GM19239 (cell line): ENCODE data around the gene CFAP57.
"Not testable (repeated sequence)": the region's sequence is repeated elsewhere in the genome, so short reads cannot be mapped to it uniquely, and the experiment has no call there.

Experiments
- DNase-seq: peaks from one replicate; pipeline ENCODE4 v3.0.0; 2011; ENCODE audit warnings: low spot score; ENCODE audit not compliant: insufficient read length
- FAIRE-seq: peaks from 2 replicates; lab custom pipeline; 2011; peaks lifted over from hg19 to GRCh38; lab: Jason Lieb, UNC

Gene CFAP57

GRCh38 chr1:43171876-43172526 lies at the start of gene CFAP57, which contains the start of gene EBNA1BP2:
Gene CFAP57 (plus strand): TSS chr1:43172330. CDS start chr1:43172754, 424 bp downstream.
Gene EBNA1BP2 (minus strand): TSS chr1:43172290. CDS start chr1:43172118, 172 bp downstream.
- FAIRE-seq (peak; percentile 98), DNase-seq (peak; percentile 86)

DNA sequence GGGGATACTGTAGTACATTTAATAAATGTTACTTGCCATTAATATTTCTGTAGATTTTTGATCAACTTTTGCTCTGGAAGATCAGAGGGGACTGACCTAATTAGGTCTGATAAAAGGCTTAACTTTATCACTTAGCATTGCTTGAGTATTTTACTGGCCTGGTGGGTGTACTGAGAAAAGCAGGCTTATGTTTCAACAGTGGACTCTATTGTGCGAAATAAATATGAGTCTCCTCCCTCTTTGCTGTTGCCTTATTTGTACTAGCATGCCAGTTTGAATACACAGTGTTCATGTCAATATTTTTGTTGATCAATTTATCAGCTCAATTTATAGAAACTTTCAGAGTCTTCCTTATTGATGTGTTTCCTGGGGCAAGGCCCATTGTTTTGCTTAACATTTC lies 49.1 kb upstream of the CFAP57 start:
- FAIRE-seq (no peak), DNase-seq (no peak)

DNA sequence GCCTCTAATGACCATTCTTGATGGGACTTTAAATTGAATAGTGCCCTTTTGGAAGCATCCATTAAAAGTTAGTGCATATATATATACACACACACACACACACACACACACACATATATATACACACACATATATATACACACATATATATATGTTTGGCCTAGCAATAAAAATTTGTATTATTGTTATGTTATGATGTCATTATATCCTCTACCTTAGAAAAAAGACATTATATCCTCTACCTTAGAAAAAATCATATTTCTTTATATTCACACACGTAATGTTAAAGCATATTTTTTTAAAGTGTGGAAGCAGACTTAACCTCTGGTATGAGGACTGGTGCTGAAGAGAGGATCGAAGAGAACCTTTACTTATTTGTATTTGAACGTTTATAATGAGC lies 43.3 kb upstream of the CFAP57 start:
- FAIRE-seq: no peak
- DNase-seq: no peak

DNA sequence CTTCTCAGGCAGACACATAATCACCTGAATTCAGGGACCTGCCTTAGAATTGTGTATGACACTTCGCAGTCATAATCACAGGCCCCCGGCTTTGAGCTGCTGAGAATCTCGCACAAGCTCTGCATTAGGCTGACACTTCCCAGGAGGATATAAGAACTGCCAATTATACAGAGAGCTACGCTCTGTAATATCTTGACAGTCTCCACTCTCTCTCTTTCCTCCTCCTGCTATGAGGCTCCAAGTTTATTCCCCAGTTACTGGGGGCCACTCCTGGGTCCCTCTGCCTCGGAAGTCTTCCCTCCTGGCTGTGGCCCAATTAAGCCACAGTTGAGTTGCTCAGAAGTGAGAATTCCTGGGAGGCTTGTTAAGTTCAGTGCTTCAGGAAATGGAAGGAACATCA lies 42.7 kb upstream of the CFAP57 start:
- no peak for DNase-seq
- FAIRE-seq: no peak

DNA sequence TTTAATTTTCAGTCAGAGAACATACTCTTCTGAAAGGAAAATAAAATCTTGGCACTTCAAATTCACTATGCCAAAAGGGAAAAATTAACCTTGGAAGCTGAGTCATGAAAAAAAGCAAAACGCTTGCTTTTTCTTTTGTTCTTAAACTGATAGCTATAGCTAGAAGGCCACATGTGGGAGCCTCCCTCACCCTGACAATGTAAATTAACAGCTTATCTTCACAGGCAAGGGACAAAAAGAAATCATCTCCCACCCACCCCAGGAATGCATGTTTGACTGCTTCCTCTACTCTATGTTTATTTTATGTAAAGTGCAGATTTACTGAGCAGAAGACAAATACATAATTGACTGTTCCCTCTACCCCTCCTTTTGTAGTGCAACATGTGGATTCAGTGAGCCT lies 38.1 kb upstream of the CFAP57 start:
- FAIRE-seq (no peak), DNase-seq (no peak)

DNA sequence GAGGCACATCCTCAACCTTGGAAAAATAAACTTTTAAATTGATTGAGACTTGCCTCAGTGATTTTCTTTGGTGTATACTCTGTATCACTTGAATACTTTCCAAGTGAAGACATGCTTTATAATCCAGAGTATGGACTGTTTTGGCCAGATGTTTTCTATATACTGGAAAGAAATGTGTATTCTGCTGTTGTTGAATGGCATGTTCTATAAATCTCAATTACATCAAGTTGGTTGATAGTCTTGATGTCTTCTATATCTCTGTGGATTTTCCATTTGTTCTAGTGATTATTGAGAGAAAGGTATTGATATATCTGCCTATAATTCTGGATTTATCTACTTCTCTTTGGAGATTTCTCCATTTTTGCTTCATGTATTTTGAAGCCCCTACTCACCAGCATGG lies 37.5 kb upstream of the CFAP57 start:
- no peak for DNase-seq
- no peak for FAIRE-seq

DNA sequence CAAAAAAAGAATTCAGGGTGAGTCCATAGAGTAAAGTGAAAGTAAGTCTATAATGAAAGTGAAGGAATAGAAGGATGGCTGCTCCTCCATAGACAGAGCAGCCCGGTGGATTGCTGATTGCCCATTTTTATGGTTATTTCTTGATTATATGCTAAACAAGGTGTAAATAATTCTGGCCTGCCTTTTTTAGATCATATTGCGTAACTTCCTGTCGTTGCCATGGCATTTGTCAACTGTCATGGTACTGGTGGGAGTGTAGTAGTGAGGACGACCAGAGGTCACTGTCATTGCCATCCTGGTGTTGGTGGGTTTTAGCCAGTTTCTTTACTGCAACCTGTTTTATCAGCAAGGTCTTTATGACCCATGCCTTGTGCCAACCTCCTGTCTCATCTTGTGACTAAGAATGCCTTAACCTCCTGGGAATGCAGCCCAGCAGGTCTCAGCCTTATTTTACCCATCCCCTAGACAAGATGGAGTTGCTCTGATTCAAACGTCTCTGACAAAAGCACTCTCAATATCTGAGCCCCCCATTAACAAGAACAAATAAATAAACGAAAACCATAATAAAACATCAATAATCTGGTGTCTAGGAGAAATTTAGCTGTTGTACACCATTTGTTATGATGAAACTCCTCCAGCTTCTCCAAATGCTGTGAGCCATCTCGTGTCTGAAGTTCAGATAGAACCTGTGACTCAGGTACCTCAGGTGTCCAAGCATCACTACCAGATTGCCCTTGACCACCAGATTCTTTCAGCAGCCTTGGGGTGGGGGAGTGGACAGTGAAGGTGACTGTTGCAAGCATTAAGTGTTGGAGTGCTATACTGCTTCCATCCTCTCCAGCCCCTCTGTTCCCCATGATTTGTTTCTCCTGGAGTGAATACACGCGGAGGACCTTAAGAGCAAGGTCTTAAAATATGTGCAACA lies 36.0 kb upstream of the CFAP57 start:
- DNase-seq (no peak), FAIRE-seq (no peak)

DNA sequence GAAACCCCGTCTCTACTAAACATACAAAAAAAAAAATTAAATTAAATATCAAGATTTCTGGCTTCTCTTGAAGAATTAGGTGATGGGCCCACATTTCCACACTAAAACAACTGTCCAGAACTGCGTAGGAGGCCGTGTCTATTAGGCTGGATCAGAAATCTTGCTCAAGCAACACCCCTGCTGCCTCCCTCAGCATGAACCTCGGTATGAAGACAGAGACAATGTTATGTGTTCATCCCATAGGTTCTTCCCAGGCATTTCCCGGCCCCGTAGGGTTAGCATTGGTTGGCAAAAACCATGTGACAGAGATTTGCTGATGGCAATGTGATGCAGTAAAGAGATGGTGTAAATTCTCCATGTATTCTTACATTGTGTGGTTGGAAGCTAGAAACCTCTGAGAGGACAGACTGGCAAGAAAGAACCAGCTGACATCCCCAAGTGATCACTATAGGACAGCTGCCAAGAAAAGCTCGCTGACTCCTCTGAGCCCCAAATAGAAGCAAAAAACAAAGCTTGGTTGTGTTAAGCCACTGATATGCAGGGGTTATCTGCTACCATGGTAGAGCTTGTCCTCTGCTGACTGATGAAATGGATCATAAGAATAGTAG lies 34.6 kb upstream of the CFAP57 start:
- FAIRE-seq (no peak), DNase-seq (no peak)

- FAIRE-seq, DNase-seq: not testable (repeated sequence)
Measured at GRCh38 chr1:43139295-43139694, 32.8 kb upstream of the CFAP57 start.

DNA sequence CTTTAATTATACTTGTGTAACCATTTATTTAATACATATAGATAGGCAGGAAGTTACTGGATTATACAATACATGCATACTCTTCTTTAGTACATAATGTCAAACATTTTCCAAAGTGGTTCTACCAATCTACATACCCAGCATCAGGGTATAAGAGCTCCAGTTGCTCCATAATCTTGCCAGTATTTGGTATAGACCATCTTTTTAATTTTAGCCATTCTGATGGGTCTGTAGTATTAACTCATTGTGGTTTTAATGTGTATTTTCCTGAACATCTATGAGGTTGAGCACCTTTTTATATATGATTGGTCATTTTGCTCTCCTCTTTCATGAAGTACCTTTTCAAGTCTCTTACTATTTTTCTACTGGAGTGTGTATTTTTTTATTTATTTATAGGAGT lies 32.1 kb upstream of the CFAP57 start:
- no peak for FAIRE-seq

GRCh38 chr1:43140583-43140982 lies 31.5 kb upstream of the CFAP57 start:
- FAIRE-seq (no peak), DNase-seq (no peak)

More for the DNA sequence above, 32.1 kb upstream of the CFAP57 start:
- no peak for DNase-seq

DNA sequence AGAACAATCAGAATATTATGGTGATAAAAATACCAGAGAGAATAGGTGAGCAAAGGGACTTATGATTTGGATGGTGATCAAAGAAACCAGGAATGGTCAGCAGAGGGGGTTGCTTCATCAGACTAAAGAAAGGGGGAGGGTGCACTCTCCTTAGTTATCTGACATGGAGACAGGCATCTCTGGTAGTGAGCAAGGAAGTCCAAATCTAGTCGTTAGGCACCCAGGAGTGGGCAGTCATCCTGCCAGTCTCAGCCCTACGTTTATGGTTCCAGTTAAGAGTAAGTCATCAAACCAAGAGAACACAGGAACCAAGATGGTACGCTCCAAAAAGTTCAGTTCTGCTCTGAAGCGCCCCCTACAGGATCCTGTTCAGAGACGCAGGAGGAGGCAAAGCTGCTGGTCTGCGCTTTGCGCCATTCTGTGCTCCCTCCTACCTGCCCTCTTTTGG lies 28.7 kb upstream of the CFAP57 start:
- FAIRE-seq (no peak), DNase-seq (no peak)

DNA sequence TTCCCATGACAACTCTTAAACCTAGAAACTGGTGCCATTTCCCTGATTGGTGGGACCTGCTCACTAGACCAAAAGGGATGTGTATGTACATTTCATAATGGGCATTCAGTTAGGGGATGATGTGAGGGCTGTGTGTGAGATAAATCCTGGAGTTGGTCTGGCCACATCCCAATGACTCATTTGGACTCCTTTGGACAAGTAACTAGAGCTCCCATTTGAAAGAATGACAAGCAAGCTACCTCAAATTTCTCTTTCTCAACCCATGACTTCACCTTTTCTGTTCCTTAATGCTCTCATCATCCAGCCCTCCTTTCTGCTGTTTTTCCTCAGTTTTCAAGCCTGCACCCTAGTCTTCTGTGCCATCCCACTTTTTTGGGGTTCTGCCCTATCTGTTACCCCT lies 27.9 kb upstream of the CFAP57 start:
- no peak for DNase-seq

DNA sequence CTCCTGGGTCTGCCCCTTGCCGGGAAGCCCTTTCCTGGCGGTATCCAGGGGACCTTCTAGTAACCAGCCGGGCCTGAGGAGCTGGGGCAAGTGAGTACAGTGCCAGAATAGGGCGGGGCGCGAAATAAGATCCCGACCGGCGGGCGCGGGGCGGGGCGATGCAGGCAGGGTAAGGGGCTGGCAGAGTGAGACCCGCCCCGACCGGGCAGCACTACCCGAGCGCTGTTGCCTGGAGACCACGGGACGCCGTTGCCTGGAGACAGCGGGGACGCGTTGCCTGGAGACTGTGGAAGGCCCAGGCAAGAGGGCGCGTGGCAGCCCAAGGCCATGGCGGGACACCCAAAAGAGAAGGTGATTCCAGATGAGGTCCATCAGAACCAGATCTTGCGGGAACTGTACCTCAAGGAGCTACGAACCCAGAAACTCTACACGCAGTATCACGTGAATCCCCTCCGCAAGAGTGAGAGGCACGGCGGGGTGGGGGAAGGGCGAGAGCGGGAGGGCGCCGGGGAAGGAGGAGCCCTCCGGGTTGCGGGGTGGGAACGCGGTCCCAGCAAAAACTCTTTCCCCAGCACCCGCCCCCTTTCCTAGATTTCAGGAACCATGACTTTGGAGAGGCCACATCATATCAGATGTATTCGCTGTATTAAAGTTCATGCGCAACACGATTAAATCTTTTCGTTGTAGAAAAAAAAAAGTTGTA lies 24.4 kb upstream of the CFAP57 start:
- DNase-seq: no peak

More for the DNA sequence above, 27.9 kb upstream of the CFAP57 start:
- no peak for FAIRE-seq

DNA sequence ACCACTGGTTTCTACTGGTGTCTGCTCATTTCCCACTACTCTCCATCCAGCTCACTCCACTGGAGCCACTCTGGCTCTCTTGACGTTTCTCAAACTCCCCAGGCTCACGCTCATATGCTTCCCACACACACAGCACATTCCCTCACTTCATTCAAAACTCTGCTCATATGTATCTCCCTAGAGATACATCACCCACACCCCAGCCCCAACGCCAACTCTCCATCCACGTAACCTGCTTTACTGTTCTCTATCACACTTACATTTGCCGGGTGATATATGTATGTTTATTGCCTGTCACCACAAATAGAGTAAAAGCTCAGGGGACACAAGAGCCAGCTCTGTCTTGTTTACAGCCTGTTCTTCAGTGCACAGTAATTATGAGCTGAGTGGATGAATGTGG lies 22.2 kb upstream of the CFAP57 start:
- no peak for FAIRE-seq

More for the DNA sequence above, 24.4 kb upstream of the CFAP57 start:
- FAIRE-seq: no peak

GRCh38 chr1:43152866-43153265 lies 19.3 kb upstream of the CFAP57 start:
- no peak for FAIRE-seq
- DNase-seq: no peak

More for the DNA sequence above, 22.2 kb upstream of the CFAP57 start:
- DNase-seq: no peak

GRCh38 chr1:43153443-43153842 lies 18.7 kb upstream of the CFAP57 start:
- DNase-seq (no peak), FAIRE-seq (no peak)

DNA sequence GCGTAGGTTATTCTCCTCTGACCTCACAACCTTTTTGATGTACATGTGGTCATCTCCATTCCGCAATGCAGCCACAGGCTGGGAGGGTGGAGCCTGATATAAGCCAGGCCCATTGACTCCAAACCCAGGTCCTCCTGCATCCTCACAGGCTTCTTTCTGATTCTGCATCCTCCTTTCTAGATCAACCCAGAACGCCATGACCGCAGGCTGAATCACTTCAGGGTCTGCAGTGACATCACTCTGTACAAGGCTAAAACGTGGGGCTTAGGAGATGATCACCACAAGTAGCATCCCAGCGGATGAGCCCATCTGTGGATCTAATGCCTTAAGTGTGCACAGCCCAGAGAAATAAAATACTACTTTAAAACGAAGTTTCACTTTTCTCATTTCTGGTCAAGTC lies 16.1 kb upstream of the CFAP57 start:
- no peak for FAIRE-seq
- DNase-seq: no peak

DNA sequence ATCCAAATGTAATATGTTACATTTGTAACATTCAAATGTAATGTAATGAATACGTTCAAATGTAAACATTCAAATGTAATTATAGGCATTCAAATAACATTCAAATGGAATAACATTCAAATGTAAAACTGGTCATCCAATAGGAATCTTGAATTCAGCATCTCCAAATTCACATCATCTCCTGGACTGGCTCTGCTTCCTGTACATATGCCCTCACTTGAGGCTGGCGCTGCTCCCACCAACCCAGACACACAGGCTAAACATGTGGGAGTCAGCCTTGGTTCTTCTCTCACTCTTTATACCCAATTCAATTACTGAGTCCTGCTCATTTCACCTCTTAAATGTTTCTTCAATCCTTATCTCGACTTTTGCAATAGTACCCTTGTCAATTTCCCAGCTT lies 7.0 kb upstream of the CFAP57 start:
- no peak for FAIRE-seq
- no peak for DNase-seq

- FAIRE-seq (no peak), DNase-seq (no peak)
Measured at GRCh38 chr1:43165765-43166164, 6.4 kb upstream of the CFAP57 start.
